Loucy (cell line): ENCODE data around the gene STRADB.
A peak's percentile ranks its signal among the peaks of the same experiment; 100 is the strongest.

Experiments used
- H2AFZ ChIP-seq: fragments of 200-600 bp; sonication (generic); 2 replicates; pipeline ENCODE4 v1.6.0; 2016; ENCODE audit warnings: antibody characterized with exemption, mild to moderate bottlenecking, low read length, moderate library complexity
- H3F3A ChIP-seq: fragments of 200-600 bp; 2 replicates; pipeline ENCODE4 v1.6.0; 2016; ENCODE audit warnings: antibody characterized with exemption, low read depth, mild to moderate bottlenecking
- H3K27me3 ChIP-seq: fragments of 200-600 bp; sonication (generic); 2 replicates; pipeline ENCODE4 v1.6.1; 2014; ENCODE audit warnings: low read length, mild to moderate bottlenecking; ENCODE audit not compliant: insufficient read depth, poor library complexity, severe bottlenecking
- H3K36me3 ChIP-seq: fragments of 200-600 bp; sonication (generic); 2 replicates; pipeline ENCODE4 v1.6.1; 2016; ENCODE audit warnings: low read length; ENCODE audit not compliant: insufficient read depth
- H3K4me1 ChIP-seq: fragments of 200-600 bp; sonication (generic); 2 replicates; pipeline ENCODE4 v1.5.1; 2014; ENCODE audit warnings: low read length, mild to moderate bottlenecking; ENCODE audit not compliant: insufficient read depth, poor library complexity, severe bottlenecking
- H3K4me2 ChIP-seq: fragments of 200-600 bp; sonication (generic); 2 replicates; pipeline ENCODE4 v1.6.0; 2014; ENCODE audit warnings: antibody characterized with exemption, low read length, low read depth, mild to moderate bottlenecking; ENCODE audit not compliant: poor library complexity, severe bottlenecking
- H3K4me3 ChIP-seq: fragments of 200-600 bp; sonication (generic); 2 replicates; pipeline ENCODE4 v1.5.1; 2014; ENCODE audit warnings: low read length, mild to moderate bottlenecking, mixed read lengths; ENCODE audit not compliant: poor library complexity, severe bottlenecking
- H3K79me2 ChIP-seq: fragments of 200-600 bp; sonication (generic); 2 replicates; pipeline ENCODE4 v1.6.1; 2014; ENCODE audit warnings: low read length; ENCODE audit not compliant: insufficient read depth
- H3K9ac ChIP-seq: fragments of 200-600 bp; sonication (generic); 2 replicates; pipeline ENCODE4 v1.6.0; 2014; ENCODE audit warnings: mild to moderate bottlenecking, low read depth, low read length, moderate library complexity; ENCODE audit not compliant: poor library complexity, severe bottlenecking
- H3K9me2 ChIP-seq: fragments of 200-600 bp; sonication (generic); replicated peaks from 2 replicates; pipeline ENCODE4 v1.6.1; 2016; ENCODE audit warnings: low read depth, low read length, mixed read lengths
- H3K9me3 ChIP-seq: fragments of 200-600 bp; sonication (generic); 2 replicates; pipeline ENCODE4 v1.6.1; 2014; ENCODE audit warnings: mild to moderate bottlenecking, antibody characterized with exemption, low read length, low read depth; ENCODE audit not compliant: insufficient read depth
- H4K20me1 ChIP-seq: fragments of 200-600 bp; sonication (generic); 2 replicates; pipeline ENCODE4 v1.6.0; 2014; ENCODE audit warnings: antibody characterized with exemption, low read length, mild to moderate bottlenecking; ENCODE audit not compliant: insufficient read depth, poor library complexity, severe bottlenecking
- EZH2phosphoT487 ChIP-seq: fragments of 200-600 bp; IDR thresholded peaks from 2 replicates; pipeline ENCODE4 v1.6.1; 2018; ENCODE audit warnings: antibody characterized with exemption, mild to moderate bottlenecking, moderate library complexity, borderline replicate concordance
- TF ChIP-seq, protein P1 (sequence below): fragments of 200-600 bp; sonication (generic); conservative IDR thresholded peaks from 2 replicates; pipeline ENCODE4 v1.5.1; 2014; ENCODE audit warnings: mild to moderate bottlenecking, antibody characterized with exemption, low read length

Gene STRADB

DNA sequence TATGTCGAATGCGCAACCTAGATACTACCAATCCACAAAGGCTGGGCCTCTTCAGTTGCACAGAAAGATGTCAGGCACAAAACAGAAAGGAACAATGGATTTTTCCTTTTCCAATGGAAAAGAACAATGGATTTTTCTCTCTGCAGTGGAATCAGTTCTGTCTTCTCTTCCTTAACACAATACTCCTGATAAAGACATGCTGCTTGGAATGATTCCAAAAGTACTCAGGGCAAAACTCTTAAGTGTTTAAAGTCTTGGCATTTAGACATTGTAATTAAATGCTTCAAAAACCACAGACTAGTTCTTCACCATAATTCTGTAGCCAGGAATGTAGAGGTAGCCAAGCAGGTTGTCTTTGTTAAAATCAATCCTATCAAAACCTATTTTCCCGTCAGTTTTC lies 47.7 kb upstream of the STRADB start:
- Histone ChIP-seq H4K20me1 (no peaks in the 10 kb centered on the region), H3K36me3 (no peaks in the 10 kb centered on the region; the same call in 1 of the 2 replicates), H3K9me2 (no peaks in the 10 kb centered on the region), H2AFZ (no peak overlapping the region), H3K27me3 (no peaks in the 10 kb centered on the region), H3K9ac (no peak overlapping the region), H3K79me2 (no peaks in the 10 kb centered on the region), H3K4me1 (peaks cover 8% of the 10 kb centered on the region), H3K4me2 (no peak overlapping the region), H3F3A (no peaks in the 10 kb centered on the region), H3K4me3 (no peak overlapping the region), H3K9me3 (no peaks in the 10 kb centered on the region)
- no peak for TF ChIP-seq EZH2phosphoT487
- TF ChIP-seq, protein P1, sequence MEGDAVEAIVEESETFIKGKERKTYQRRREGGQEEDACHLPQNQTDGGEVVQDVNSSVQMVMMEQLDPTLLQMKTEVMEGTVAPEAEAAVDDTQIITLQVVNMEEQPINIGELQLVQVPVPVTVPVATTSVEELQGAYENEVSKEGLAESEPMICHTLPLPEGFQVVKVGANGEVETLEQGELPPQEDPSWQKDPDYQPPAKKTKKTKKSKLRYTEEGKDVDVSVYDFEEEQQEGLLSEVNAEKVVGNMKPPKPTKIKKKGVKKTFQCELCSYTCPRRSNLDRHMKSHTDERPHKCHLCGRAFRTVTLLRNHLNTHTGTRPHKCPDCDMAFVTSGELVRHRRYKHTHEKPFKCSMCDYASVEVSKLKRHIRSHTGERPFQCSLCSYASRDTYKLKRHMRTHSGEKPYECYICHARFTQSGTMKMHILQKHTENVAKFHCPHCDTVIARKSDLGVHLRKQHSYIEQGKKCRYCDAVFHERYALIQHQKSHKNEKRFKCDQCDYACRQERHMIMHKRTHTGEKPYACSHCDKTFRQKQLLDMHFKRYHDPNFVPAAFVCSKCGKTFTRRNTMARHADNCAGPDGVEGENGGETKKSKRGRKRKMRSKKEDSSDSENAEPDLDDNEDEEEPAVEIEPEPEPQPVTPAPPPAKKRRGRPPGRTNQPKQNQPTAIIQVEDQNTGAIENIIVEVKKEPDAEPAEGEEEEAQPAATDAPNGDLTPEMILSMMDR = no peak

DNA sequence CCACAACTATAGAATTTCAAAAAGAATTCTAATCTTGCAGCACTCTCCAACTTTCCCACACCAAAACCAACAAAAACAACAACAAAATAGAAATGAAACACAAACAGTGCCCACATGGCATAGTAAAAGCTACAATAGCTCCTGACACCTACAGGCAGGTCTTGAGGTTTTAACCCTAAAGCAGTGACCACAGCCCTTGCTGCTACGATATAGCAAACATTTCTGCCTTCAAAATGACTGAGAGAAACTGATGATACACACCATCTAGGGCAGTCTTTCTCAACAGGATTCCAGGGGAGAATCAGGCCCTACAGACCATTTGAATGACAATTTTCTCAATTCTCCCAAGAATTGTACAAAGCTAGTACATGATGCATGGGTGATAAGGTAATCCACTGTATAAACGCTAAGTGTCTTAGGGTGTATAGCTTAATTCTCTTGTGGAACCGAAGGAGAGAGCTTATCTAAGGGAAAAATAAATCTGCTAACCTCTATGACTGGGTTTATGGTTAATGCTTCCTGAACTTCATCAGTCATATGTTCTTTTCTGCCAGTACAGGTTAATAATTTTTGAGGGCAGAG lies 46.8 kb upstream of the STRADB start:
- Histone ChIP-seq H3K4me2 (no peak overlapping the region), H3F3A (no peaks in the 10 kb centered on the region), H3K9me2 (no peaks in the 10 kb centered on the region), H3K4me3 (no peak overlapping the region), H3K79me2 (no peaks in the 10 kb centered on the region), H3K36me3 (no peaks in the 10 kb centered on the region; the same call in 1 of the 2 replicates), H3K9ac (no peak overlapping the region), H3K27me3 (no peaks in the 10 kb centered on the region), H4K20me1 (no peaks in the 10 kb centered on the region), H2AFZ (no peak overlapping the region), H3K9me3 (no peaks in the 10 kb centered on the region), H3K4me1 (peaks cover 8% of the 10 kb centered on the region)
- no peak for TF ChIP-seq EZH2phosphoT487
- TF ChIP-seq, protein P1 = 0 out of 2 replicates have a peak, but pooled peaks have one; percentile 22

DNA sequence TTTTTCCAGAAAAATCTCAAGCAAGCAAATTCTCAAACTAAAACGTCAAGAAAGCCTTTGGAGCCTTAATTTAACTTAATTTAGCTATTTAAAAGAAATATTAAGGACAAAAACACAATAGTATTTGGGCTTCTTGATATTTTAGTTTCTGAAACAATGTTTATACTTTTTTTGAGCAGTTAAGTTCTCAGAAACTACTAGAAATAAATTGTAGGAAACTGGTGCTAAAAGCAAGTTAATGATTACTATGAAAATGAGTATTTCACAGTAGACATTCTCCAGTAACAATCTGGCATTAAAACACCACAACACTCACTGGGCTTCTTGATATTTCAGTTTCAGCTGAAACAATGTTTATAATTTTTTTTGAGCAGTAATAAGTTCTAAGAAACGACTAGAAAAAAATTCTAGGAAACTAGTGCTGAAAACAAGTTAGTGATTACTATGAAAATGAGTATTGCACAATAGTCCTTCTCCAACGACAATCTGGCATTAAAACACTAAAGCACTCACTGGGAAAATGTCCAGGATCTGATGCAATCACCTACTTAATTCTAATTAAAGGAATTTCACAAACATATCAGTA lies 45.4 kb upstream of the STRADB start:
- Histone ChIP-seq H3K9me3 (no peaks in the 10 kb centered on the region), H4K20me1 (no peaks in the 10 kb centered on the region), H3K4me2 (no peak overlapping the region), H3K79me2 (no peaks in the 10 kb centered on the region), H3K4me1 (peaks cover 8% of the 10 kb centered on the region), H3K9ac (no peak overlapping the region), H3K4me3 (no peak overlapping the region), H3K36me3 (no peaks in the 10 kb centered on the region; the same call in 1 of the 2 replicates), H2AFZ (no peak overlapping the region), H3K9me2 (no peaks in the 10 kb centered on the region), H3K27me3 (no peaks in the 10 kb centered on the region), H3F3A (no peaks in the 10 kb centered on the region)
- TF ChIP-seq, protein P1 = no peak
- no peak for TF ChIP-seq EZH2phosphoT487
